HL-60/S4 (cell line): ENCODE results near the gene TNRC6C.
"Not testable (repeated sequence)": the region's sequence is repeated elsewhere in the genome, so short reads cannot be mapped to it uniquely, and the experiment has no call there.

Experiments
- in situ Hi-C: fragments of 300-500 bp; cut with MboI; formaldehyde crosslinking; loops from 2 replicates; pipeline ENCODE4 v1.14.3; 2022; ENCODE audit warnings: low sequenced_read_pairs

The TNRC6C gene

DNA sequence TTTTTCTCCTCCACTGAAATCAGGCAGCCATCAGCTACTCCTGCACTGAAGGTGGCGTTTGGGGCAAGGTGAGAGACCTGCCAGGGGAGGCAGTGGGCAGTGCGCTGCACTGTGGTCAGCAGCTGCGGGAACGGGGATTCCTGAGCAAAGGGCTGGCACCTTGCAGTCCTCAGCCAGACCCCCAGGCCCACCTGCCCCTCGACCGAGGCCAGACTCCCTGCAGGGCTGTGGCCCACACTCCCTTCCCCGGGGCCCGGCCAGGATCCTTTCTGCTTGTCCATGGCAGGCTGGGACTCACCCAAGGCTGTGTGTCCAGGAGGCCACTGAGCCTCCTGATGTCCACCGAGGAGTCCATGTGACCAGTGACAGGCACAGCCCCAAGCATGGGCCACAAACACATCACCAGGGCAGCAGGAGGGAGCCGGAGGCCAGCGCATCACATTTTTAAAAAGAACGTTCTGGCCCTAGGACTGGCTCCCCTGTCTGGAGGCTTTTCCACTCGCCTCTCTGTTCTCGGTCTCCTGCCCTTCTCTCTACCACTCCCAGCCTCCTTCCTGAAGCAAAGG lies 28.5 kb upstream of the TNRC6C start:
- in situ Hi-C loops: no loop called here

DNA sequence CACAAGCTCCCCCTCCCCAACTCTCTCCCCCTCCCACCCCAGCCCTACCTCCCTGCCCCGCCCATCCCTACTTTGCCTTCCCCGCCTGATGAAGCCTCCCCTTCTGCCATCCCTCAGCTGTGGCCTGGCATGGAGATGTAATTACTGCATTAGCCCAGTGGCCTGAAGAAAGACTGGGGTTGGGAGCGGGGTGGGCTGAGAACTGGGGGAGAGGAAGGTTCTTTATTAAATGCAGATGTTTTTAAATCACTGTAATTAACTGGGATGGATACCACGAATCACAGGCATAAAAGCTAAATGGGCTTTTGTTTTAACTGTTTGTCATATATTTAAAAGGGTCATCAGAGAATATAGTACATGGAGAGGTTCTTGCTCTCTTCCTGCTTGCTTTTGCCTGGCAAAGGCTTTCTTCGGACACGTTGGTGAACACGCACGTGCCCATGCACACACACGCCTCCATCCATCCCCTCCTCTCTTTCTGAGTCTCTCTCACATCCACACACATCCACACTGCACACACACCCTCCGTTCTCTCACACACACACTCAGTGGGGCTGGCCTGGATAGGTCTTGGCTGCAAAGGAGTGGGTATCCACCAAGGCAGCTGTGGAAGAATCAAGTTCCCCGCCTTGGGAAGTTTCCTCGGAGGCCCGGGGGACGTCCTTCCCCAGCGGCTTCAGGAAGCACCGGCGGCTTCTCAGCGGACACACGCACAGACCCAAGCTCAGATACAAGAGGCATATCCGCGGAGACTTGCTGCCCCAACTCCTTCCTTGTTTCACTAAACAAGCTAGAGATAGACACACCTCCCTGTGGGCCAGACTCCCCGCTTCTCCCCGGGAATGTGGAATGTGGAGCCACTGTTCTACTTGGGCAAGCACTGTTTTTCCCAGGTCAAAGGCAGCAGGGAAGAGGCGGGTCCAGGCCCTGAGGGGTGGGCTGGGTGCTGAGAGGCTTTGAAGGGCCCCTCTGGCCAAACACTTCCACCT lies 27.4 kb upstream of the TNRC6C start:
- in situ Hi-C loops: no loop called here

DNA sequence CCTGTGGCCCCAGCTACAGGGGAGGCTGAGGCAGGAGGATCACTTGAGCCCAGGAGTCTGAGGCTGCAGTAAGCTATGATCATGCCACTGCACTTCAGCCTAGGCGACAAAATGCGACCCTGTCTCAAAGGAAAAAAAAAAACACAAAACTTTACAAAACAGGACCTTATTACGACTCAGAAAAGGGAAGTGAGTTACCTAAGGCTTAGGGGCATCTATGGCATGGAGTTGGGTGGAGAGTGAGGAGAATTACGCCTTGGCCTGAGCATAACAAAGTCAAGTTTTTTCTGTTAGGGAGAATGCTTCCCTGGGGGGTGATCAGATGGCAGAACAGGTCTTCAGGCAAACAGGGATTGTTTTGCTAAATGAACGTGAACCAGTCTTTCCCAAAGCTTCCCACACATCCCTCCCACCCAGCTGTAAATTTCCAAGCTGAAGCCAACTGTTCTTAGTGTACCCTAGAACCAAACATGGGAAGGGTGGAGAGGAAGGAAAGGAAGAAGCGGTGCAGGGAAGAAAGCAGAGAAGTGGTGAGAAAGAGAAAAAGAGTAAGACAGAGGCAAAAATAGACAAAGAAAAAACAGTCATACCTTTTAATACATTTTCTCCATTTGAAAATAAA lies 24.6 kb upstream of the TNRC6C start:
- in situ Hi-C loops: no loop called here

DNA sequence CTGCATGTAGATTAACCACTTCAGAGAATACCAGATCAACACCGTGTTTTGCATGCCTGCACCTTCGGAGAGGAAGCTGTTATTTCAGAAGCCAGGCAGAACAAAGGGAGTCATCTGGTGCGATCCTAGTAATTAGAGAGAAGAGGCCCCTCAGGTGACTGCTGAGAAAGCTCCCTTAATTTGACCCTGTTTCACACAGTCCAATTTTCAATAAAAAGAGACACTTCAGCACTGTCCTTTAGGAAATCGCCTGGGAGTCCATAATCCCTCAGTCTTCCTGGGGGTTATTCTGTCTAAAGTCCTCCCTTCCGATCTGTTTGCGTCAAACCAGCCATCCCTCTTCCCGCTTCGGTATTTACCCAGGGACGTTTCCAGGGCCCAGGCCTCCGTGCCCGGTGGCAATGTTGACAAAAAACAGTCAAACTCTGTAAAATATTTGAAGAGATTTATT lies 23.4 kb upstream of the TNRC6C start:
- in situ Hi-C loops: no loop called here

DNA sequence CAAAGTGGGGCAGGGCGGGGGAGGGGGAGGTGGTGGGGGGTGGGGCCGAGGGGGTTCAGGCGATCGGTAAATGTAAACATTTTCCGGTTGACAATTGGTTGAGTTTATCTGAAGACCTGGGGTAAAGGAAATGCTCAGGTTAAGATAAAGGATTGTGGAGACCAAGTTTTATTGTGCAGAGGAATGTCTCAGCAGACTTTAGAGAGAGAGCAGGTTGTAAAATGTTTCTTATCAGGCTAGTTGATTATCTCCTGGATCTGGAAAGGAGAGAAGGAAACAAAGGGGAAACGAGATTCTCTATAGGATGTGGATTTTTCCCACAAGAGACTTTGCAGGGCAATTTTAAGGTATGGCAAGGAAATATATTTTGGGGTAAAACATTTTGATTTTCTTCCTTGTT lies 22.8 kb upstream of the TNRC6C start:
- in situ Hi-C loops: not testable (repeated sequence)

DNA sequence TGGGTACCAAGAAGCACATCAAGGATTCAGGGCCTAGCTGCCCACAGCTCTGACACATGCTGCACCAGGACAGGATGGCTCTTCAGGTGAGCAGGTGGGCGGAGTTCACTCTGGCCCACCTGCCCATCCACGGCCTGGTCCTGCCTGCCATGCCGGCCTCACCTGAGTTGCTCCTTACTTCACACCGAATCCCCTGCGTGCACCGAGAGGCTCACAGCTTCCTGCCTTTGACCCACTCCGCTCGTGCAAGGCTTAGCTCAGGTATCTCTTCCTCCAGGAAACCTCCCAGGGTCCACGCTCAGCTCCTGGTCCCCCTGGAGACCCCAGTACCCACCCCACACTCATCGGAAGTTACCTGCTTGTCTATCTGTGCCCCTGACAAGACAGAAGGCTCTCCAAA lies 21.6 kb upstream of the TNRC6C start:
- in situ Hi-C loops: no loop called here

DNA sequence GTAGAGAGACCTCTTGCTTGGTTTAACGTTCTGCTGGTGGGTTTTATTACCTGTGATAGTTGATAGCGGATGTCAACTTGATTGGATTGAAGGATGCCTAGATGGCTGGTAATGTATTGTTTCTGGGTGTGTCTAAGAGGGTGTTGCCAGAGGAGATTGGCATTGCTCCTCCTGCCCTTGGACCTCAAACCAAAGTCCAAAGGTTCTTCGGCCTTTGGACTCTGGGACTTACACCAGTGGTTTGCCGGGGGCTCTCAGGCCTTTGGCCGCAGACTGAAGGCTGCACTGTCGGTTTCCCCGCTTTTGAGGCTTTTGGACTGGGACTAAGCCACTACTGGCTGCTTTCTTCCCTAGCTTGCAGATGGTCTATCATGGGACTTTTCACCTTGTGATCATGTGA lies 17.5 kb upstream of the TNRC6C start:
- in situ Hi-C loops: no loop called here

DNA sequence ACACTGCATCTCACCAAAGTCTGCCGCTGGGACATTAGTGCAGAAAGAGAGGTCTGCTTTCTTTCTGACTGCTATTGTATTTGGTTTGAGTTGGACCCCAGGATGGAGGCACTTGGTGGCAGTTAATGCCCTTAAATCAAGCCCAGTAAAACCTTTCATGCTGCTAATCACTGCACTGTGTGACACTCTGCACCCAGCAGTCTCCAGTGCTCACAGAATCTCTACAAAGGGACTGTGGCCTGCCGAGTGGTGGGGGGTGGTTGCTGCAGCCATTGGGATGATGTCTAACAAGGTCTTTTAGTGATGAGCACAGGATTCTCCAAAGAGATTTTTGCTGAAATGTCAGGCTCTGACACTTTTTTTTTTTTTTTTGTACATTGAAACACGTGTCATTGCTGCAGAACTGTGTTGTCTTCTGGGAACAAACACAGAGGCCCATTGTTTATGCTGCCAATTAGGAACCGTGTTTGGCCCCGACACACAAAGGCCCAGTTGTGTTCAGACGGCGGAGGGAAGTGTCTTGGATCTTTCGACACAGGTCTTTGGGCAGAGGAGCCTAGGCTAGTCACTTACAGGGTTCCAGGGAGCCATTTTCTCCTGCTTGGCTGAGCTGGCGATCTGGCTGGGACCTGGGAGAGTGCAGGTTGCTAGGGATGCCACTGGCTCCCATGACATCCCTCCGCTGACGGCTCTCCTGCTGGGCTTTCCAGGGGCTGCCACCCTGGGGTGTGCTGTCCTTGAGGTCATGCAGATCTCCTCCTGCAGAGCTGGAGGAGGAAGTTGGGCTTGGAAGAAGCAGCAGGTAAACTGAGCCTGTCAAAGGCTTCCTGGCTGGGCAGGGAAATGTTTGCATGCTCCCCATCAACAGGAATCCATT lies 16.2 kb upstream of the TNRC6C start:
- in situ Hi-C loops: no loop called here

DNA sequence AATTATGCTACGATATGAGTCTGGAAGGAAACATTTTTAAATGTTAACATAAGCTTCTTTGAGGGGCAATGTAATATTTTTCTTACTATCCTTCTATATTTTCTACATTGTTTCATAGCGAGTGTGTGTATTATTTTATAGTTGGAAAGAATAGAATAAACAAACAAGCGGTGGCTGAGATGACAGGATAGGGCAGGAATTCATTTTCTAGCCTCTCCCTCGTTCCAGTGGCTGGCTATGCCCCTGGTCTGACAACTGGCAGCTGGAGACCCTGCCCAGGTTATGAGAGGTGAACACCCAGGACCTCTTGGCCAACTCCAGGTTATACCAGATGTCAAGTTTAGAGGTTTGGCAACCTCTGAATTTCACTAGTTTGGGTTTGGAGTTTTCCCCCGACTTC lies 14.5 kb upstream of the TNRC6C start:
- in situ Hi-C loops: no loop called here

DNA sequence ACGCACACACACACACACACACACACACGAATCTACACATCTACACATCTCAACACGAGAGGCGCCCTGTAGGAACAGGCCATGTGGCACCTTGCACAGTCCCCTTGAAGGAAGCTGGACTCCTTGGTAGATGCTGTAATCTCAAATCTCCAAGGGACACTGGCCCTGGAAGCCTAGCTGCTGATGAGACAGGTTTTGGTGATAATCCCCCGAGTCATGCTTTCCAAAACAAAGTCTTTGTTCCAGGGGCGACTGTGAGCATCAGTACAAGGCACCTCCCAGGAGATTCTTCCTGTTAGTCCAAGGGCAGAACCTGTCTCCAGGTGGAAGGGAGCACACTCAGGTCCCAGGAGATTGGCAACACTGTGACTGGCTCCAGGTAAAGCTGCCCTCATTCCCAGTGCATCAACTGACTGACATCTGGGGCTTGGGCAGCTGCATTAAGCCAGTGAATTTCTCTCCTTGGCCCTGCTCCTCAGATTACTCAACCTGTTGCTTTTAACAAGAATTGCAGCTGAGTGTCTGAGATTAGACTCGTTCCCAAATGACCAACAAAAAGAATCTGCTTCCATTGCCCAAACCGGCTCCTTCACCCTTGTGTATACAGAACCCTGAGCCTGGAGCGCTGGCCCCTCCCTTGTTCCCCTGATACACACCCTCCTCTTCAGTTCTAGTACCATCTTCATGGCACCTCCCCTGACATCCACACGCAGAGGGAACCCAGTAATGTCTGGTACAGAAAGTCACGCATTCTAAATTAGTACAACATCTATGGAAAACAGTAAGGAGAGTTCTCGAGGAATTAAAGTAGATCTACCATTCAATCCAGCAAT lies 13.9 kb upstream of the TNRC6C start:
- in situ Hi-C loops: no loop called here

DNA sequence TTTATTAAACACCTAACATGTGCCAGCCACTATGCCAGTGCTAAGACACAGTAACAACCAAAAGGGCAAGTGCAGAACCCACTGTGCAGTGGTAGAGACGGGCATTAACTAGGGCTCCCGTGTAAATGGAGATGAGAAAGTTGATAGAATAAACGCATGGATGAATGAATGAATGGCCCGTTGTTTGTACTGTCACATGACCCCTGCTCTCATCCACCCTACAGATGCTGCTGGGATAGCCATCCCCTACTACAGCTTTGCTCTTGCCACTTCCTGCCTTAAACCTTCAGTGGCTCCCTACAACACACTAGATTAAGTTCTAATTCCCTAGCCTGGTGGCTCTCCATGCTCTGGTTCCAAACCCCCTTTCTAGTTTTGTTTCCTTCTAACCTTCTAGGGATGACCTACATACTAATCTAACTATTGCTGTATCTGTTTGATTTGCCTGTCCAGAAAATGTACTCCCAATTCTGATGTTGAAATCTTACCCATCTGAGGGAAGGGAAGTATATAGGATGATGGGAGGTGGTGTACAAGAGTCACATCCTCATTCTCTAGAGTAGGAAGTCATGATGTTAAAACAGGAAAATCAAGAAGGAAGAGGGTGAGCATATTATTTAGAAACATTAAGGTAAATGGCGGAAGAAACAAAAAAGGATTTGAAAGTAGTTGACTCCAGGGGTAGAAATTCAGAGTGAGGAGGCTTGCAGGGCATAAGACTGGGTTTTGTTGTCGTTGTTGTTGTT lies 11.4 kb upstream of the TNRC6C start:
- in situ Hi-C loops: no loop called here

DNA sequence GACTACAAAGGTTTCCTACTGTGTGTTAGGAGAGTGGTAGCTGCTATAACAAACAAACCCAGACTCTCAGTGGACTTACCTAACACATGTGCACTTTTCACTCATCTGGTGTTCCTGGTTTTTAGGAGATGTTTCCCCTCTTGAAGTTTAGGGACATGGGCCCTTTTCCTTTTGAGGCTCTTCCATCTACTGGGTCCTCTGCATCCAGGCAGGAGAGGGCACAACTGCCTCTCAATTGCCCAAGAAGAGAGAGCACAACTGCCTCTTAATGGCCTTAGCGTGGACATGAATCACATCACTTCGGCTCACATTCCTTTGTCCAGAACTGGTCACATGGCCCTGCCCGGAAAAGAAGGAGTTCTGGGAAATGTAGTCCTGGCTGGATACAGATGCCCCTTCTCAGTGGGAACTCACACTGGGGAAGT lies 9.8 kb upstream of the TNRC6C start:
- in situ Hi-C loops: no loop called here

DNA sequence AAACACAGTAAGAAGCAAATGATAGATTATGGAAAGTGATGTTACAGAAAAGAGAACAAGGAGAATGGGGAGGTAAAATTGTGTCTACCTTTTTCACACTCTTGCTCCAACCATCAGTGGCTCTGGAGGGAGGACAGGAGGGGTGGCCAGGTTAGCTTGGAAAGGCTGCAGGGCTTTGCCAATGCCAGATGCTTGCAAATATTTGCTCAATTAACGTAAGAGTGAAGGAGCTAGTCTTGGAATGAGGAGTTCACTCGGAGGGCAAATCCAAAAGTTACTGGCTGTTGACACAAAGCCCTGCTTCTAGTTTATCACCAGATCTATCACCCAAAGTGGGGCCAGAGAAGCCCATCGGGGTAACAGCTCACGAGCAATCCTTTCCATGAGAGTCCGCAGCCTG lies 7.4 kb upstream of the TNRC6C start:
- in situ Hi-C loops: no loop called here

DNA sequence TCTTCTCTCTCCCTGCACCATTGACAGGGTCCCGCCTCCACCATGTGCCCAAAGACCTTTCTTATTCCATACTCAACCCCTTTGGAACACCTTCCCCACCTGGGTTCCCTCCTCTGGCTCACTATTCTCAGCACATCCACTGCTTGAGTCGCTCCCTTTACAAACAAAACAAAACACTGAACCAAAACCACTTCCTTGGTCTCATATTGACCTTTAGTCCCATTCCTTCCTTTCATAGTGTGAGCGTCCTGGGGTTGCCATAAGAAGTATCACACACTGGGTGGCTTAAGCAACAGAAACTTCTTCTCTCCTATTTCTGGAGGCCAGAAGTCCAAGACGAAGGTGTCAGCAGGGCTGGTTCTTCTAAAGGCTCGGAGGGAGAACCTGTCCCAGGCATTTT lies 6.1 kb upstream of the TNRC6C start:
- in situ Hi-C loops: no loop called here

DNA sequence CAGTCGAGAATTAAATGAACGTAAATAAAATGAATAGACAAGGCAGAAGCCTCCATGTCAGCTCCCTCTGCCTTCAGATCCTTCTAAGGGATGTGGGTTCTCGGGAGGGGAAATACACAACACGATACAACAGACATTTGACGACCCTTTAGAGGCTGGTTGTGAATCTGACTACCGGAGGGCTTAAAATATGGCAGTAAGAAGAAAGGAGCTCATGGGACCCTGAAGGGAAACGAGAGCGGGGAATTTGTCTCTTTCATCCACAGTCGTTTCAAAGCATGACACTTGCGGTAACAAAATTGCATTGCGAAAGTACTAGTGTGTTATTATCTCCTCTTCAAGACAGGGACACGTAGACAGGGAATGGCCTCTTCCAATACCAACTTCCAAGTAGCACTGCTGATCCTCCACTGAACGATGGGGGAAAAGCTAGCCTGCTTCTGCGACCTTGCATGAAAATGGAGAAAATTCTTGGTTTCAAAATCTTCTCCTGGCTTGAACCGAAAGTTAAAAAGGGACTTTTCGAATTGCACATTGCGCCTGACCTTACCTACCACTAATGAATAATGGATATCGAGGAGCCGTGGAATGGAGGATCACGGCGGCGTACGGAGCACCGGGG lies 1.2 kb upstream of the TNRC6C start:
- in situ Hi-C loops: no loop called here

DNA sequence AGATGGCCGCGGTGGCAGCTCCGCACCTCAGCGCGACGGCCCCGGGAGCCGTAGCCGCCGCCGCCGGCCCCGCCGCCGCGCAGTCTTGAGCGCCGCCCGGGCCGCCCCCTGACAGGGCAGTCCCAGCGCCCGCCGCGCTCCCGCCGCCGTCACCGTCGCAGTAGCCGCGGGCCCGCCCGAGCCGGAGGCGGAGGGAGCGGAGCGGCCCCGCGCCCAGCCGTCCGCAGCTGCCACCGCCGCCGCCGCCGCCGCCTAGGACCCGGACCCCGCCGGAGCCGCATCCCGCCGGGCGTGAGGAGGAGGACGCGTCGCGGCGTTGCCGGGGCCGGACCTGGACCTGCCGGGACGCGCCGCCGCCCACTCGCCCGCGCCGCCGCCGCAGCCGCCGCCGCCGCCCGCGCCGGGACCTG lies 218 bp downstream of the TNRC6C start:
- in situ Hi-C loops: no loop called here

DNA sequence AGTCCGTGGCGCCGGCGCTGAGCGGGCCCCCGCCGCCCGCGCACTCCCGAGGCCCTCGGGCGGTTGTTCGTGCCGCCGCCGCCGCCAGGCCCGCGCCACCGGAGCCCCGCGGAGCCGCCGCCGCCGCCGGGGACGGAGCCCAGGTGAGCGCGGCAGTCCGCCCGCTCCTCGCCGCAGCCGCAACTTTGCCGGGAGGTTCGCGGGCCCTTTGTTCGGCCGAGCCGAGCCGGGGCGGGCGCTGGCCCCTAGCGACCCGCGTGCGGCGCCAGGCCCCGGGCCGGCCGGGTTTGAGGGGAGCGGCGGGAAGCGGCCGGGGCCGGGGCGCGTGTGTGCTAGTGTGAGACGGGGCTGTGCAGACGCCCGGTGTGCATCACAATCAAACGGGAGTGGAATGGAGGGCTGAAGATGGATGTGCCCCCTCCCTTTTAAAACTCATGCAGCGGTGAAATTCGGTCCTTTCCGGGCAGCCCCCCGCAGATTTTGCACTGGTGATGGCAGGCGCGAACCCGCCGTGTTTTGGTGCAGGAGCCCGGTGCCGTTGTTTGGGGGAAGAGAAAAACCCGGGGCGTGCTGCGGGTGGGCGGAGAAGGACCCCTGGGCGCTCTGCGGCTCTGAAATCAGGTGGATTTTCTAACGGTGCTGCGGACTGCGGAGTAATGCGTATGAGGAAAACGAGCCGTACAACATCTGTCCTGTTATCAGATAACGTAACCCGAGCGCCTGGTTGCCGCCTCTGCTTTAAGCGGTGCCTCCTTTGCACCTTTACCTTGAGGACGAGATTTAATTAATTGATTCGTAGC lies 823 bp downstream of the TNRC6C start:
- in situ Hi-C loops: no loop called here

DNA sequence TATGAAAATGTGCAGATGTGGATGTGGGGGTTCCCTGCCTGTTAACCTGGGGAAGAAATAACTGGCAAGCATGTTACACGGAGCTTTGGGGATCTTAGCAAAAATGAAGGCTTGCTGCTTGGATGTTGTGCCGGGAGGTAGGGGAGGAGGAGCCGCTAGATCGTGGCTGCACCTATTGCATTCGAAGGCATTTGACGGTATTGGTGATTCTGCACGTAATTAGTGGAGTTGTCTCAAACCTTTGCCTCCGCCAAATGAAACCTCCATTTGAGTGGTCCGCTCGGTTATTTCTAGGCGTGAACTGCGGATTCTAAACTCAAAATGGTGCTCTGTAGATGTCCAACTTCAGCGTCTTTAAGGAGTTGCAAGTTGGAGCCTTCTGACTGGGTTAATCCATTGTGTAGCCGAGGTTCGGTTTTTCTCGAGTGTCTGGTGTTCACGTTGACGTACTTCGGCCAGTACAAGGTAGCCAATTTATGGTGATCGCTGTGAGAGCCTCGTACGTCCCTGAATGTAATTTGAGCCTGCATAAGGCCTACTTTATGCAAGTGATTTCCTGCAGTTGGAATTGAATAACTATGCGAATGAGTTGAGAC lies 1.5 kb downstream of the TNRC6C start:
- in situ Hi-C loops: no loop called here
